HG03469 (cell line): ENCODE results near the gene SLIT3.

ENCODE experiments used
- ATAC-seq: cut with Tn5 transposase; IDR thresholded peaks from one replicate; pipeline ENCODE4 v1.9.1; 2021; ENCODE audit warnings: mild to moderate bottlenecking, moderate library complexity, moderate number of reproducible peaks; ENCODE audit not compliant: unreplicated experiment

Gene SLIT3

GRCh38 chr5:169011009-169011408 is 289.9 kb downstream of the SLIT3 start:
- ATAC-seq: no peak

GRCh38 chr5:169009123-169009522 is 291.8 kb downstream of the SLIT3 start:
- ATAC-seq: no peak

- no peak for ATAC-seq
Measured at GRCh38 chr5:169006842-169007790, 293.8 kb downstream of the SLIT3 start.

- no peak for ATAC-seq
Measured at GRCh38 chr5:169004551-169004950, 296.4 kb downstream of the SLIT3 start.

- ATAC-seq: no peak
Measured at GRCh38 chr5:169003721-169004541, 297.0 kb downstream of the SLIT3 start.

- no peak for ATAC-seq
Measured at GRCh38 chr5:169002953-169003555, 297.9 kb downstream of the SLIT3 start.

GRCh38 chr5:169001394-169001793 is 299.5 kb downstream of the SLIT3 start:
- no peak for ATAC-seq

GRCh38 chr5:168995024-168995423 is 305.9 kb downstream of the SLIT3 start:
- no peak for ATAC-seq

GRCh38 chr5:168992687-168993086 is 308.3 kb downstream of the SLIT3 start:
- no peak for ATAC-seq

GRCh38 chr5:168992016-168992415 is 308.9 kb downstream of the SLIT3 start:
- ATAC-seq: no peak

- ATAC-seq: no peak
Measured at GRCh38 chr5:168991311-168991710, 309.6 kb downstream of the SLIT3 start.

- no peak for ATAC-seq
Measured at GRCh38 chr5:168990679-168991078, 310.3 kb downstream of the SLIT3 start.

GRCh38 chr5:168989731-168990505 is 311.0 kb downstream of the SLIT3 start:
- no peak for ATAC-seq

- no peak for ATAC-seq
Measured at GRCh38 chr5:168988699-168989098, 312.2 kb downstream of the SLIT3 start.

- ATAC-seq: peak; percentile 40
Measured at GRCh38 chr5:168987543-168988300, 313.2 kb downstream of the SLIT3 start.

GRCh38 chr5:168985454-168985853 is 315.5 kb downstream of the SLIT3 start:
- no peak for ATAC-seq

GRCh38 chr5:168984135-168984675 is 316.7 kb downstream of the SLIT3 start:
- ATAC-seq: no peak

GRCh38 chr5:168979135-168979534 is 321.8 kb downstream of the SLIT3 start:
- ATAC-seq: no peak

- ATAC-seq: no peak
Measured at GRCh38 chr5:168978500-168978899, 322.4 kb downstream of the SLIT3 start.

- ATAC-seq: no peak
Measured at GRCh38 chr5:168978015-168978414, 322.9 kb downstream of the SLIT3 start.
